Muscle of leg (tissue), 11 donors: ENCODE measurements around the gene PPAN. TPM values are rescaled to one million over a fixed set of nuclear protein-coding genes. Genes with fewer than 3 reads are reported as not detected.

ENCODE experiments used
- DNase-seq: peaks from one replicate; pipeline ENCODE4 v3.0.0; 2013
- H3K27ac ChIP-seq: one replicate; pipeline ENCODE4 v1.5.1; 2013; ENCODE audit warnings: mild to moderate bottlenecking, low read length, control low read depth
- H3K27me3 ChIP-seq: one replicate; pipeline ENCODE4 v1.6.1; 2013; ENCODE audit warnings: low read length; ENCODE audit not compliant: control insufficient read depth, insufficient read depth
- H3K36me3 ChIP-seq: one replicate; pipeline ENCODE4 v1.6.1; 2013; ENCODE audit warnings: low read length; ENCODE audit not compliant: control insufficient read depth, insufficient read depth
- H3K4me1 ChIP-seq: one replicate; pipeline ENCODE4 v1.6.1; 2013; ENCODE audit warnings: low read length; ENCODE audit not compliant: control insufficient read depth, insufficient read depth
- H3K4me3 ChIP-seq: one replicate; pipeline ENCODE4 v1.5.1; 2013; ENCODE audit warnings: low read length, control low read depth
- H3K9me3 ChIP-seq: replicated peaks from 2 replicates; pipeline ENCODE4 v1.6.1; 2013; ENCODE audit warnings: low read depth, low read length; ENCODE audit not compliant: control insufficient read depth
- WGBS: methylation state at CpG from one replicate; pipeline ENCODE4 v1.1.5; 2013; ENCODE audit warnings: missing lambda C conversion rate; ENCODE audit not compliant: insufficient coverage; 5-methylcytosine and 5-hydroxymethylcytosine counted together
- polyA plus RNA-seq, 8 donors: library from polyadenylated mRNA; unstranded; fragments of 120-200 nt; gene quantifications; one replicate each; pipeline versions ENCODE4 v1.2.1 to v1.2.3, GENCODE V29; 2013; ENCODE audit warnings: inconsistent platforms in 1 of 8, low replicate concordance in 1 of 8; ENCODE audit not compliant: insufficient read length in 8 of 8, insufficient read depth in 1 of 8
- total RNA-seq: library from RNA; stranded (reverse); fragments of 120-200 nt; gene quantifications from one replicate; pipeline ENCODE4 v1.2.4, GENCODE V29; 2013

The PPAN gene
- total and polyA plus RNA-seq, 9 donors, result 17.6 to 32.7 (median 29.1) TPM

DNA sequence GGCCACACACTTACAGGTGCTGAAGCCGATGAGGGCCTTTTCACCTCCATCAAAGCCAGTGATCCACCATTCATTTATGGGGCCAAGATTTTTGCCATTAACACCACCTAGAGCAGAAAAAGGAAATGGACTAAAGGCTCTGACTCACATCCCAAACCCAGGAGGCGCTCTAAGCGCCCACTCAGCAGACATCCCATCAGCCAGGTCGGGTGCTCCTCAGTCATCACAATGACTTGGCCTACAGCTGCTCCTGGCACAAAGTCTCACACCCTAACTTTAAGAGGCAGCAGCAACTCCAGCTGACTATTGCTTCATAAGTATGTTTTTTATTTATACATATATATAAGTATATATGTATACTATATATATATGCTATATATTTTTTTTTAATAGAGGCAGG lies 49.7 kb downstream of the PPAN start:
- Histone ChIP-seq H3K9me3 (no peaks in the 10 kb centered on the region), H3K36me3 (peaks cover 91% of the 10 kb centered on the region), H3K4me3 (no peak overlapping the region), H3K27me3 (no peaks in the 10 kb centered on the region), H3K27ac (no peak overlapping the region), H3K4me1 (no peaks in the 10 kb centered on the region)
- no peak for DNase-seq
- WGBS, result 93% methylated on average over 3 of the region's 4 CpGs

DNA sequence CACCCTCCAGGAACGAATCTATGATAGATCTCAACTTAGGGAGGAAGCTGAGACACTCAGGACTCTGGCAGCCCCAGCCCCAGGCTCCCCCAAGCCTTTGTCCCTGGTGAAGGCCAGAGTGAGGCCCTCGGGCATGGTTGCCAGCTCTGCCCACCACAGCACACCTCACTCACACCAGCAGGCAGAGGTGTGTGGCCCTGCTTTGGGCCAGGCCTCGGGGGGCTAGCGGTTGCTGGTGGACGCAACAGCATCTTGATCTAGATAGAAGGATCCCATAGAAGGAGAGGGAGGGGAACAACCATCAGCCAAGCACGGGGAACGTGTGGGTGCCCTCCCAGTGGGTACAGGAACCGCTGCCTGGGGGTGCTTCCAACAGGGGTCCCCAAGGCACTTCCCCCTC lies 51.9 kb downstream of the PPAN start:
- Histone ChIP-seq H3K27me3 (no peaks in the 10 kb centered on the region), H3K4me3 (no peak overlapping the region), H3K27ac (no peak overlapping the region), H3K4me1 (no peaks in the 10 kb centered on the region), H3K9me3 (no peaks in the 10 kb centered on the region), H3K36me3 (peaks cover 91% of the 10 kb centered on the region)
- 93% methylated on average over 4 of the region's 8 CpGs for WGBS
- DNase-seq, result no peak

DNA sequence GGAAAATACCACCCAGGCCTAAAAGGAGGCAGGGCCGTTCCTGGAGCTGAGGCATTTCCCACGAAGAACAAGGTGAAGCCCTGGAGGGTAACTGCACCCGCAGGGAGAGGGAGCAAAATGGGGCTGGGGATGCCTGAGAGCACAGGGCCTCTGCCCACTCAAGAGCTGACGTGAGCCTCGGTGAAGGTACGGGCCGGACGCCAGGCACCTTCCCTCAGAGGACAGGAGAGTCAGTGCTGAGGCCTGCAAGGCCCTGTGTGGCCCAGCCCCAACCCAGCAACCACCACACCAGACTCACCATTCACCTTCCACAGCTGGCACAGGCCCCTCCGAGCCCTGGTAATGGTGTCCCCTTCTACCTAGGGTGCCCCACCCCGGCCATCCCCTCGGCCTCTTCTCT lies 52.3 kb downstream of the PPAN start:
- Histone ChIP-seq H3K4me3 (no peak overlapping the region), H3K27ac (no peak overlapping the region), H3K36me3 (peaks cover 95% of the 10 kb centered on the region), H3K9me3 (no peaks in the 10 kb centered on the region), H3K4me1 (no peaks in the 10 kb centered on the region), H3K27me3 (no peaks in the 10 kb centered on the region)
- DNase-seq, result no peak
- 93% methylated on average over 6 of the region's 11 CpGs for WGBS

DNA sequence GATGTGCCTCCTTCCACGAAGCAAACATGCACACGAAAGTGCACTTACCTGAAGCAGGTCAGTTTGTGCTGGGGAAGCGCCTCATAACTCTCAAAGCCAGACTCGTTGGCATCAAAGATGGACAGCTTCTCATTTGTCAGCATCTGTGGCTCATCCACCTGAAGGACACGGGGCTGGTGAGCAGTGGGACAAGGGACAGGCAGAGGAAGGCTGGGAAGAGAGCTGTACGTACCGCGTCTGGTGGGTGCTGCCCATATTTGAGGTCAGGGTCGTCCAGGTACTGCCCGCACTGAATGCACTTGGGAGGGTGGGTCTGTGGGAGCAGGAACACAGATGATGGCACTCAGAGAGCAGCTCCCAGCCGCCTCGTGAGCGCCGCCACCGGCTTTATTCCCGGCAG lies 53.4 kb downstream of the PPAN start:
- no peaks in the 10 kb centered on the region for H3K27me3 ChIP-seq
- H3K4me3 ChIP-seq, result no peak overlapping the region

More for the DNA sequence above, 53.4 kb downstream of the PPAN start:
- no peak for DNase-seq
- 94% methylated on average over 12 of the region's 16 CpGs for WGBS
- Histone ChIP-seq H3K4me1 (no peaks in the 10 kb centered on the region), H3K9me3 (no peaks in the 10 kb centered on the region), H3K36me3 (peaks cover 93% of the 10 kb centered on the region), H3K27ac (no peak overlapping the region)

Other genes starting within 250 kb of the PPAN start
- gene OLFM2, start 169.8 kb upstream of the PPAN start, total RNA-seq, result 13.1 TPM
- gene OLFM2, start 169.8 kb upstream of the PPAN start, polyA plus RNA-seq, result 10 to 100 TPM; 17.3 to 52.0 (median 33.4) TPM
- gene COL5A3, start 95.9 kb upstream of the PPAN start, total RNA-seq, result 42.0 TPM
- gene COL5A3, start 95.9 kb upstream of the PPAN start, polyA plus RNA-seq, result 100 to 1,000 TPM in 1 of 8 donors, 10 to 100 TPM in 7; 71.5 to 122 (median 89.8) TPM
- gene RDH8, start 92.9 kb upstream of the PPAN start, total RNA-seq, result not detected
- gene RDH8, start 92.9 kb upstream of the PPAN start, polyA plus RNA-seq, result not detected
- gene SHFL, start 20.0 kb upstream of the PPAN start, total RNA-seq, result 9.2 TPM
- 10 to 100 TPM in 5 of 8 donors, 1 to 10 TPM in 3; 8.7 to 13.9 (median 11.2) TPM for gene SHFL, start 20.0 kb upstream of the PPAN start, polyA plus RNA-seq
- 19.6 TPM for gene ANGPTL6, start 3.7 kb upstream of the PPAN start, total RNA-seq
- 10 to 100 TPM in 3 of 8 donors, 1 to 10 TPM in 5; 2.4 to 23.7 (median 6.9) TPM for gene ANGPTL6, start 3.7 kb upstream of the PPAN start, polyA plus RNA-seq
- gene P2RY11, start 5.3 kb downstream of the PPAN start, total RNA-seq, result 2.7 TPM
- gene P2RY11, start 5.3 kb downstream of the PPAN start, polyA plus RNA-seq, result 10 to 100 TPM in 4 of 8 donors, 1 to 10 TPM in 4; 7.0 to 14.2 (median 10.8) TPM
- gene EIF3G, start 13.5 kb downstream of the PPAN start, total RNA-seq, result 299 TPM
- gene EIF3G, start 13.5 kb downstream of the PPAN start, polyA plus RNA-seq, result 100 to 1,000 TPM; 235 to 276 (median 256) TPM
- gene DNMT1, start 88.6 kb downstream of the PPAN start, total RNA-seq, result 28.3 TPM
- 10 to 100 TPM; 58.4 to 83.7 (median 71.9) TPM for gene DNMT1, start 88.6 kb downstream of the PPAN start, polyA plus RNA-seq
- gene S1PR2, start 125.0 kb downstream of the PPAN start, total RNA-seq, result 11.2 TPM
- 10 to 100 TPM in 7 of 8 donors, 1 to 10 TPM in 1; 9.3 to 18.8 (median 12.8) TPM for gene S1PR2, start 125.0 kb downstream of the PPAN start, polyA plus RNA-seq
- gene MRPL4, start 145.9 kb downstream of the PPAN start, total RNA-seq, result 23.5 TPM
- gene MRPL4, start 145.9 kb downstream of the PPAN start, polyA plus RNA-seq, result 10 to 100 TPM; 29.4 to 37.8 (median 34.5) TPM
- 4.7 TPM for gene ICAM1, start 164.8 kb downstream of the PPAN start, total RNA-seq
- gene ICAM1, start 164.8 kb downstream of the PPAN start, polyA plus RNA-seq, result 10 to 100 TPM in 1 of 8 donors, 1 to 10 TPM in 7; 7.1 to 10.1 (median 8.3) TPM
- 0.35 TPM for gene ICAM4, start 180.6 kb downstream of the PPAN start, total RNA-seq
- gene ICAM4, start 180.6 kb downstream of the PPAN start, polyA plus RNA-seq, result 1 to 10 TPM in 1 of 8 donors, under 1 TPM in 7; 0.36 to 1.2 (median 0.49) TPM
- not detected for gene ICAM5, start 183.6 kb downstream of the PPAN start, total RNA-seq
- under 1 TPM in 6 of 8 donors, not detected in 2; 0.04 to 0.61 (median 0.13) TPM for gene ICAM5, start 183.6 kb downstream of the PPAN start, polyA plus RNA-seq
- gene ZGLP1, start 203.5 kb downstream of the PPAN start, total RNA-seq, result 4.4 TPM
- 1 to 10 TPM; 1.9 to 5.6 (median 3.3) TPM for gene ZGLP1, start 203.5 kb downstream of the PPAN start, polyA plus RNA-seq
- gene FDX2, start 209.7 kb downstream of the PPAN start, total RNA-seq, result 21.6 TPM
- 10 to 100 TPM; 16.9 to 20.0 (median 18.8) TPM for gene FDX2, start 209.7 kb downstream of the PPAN start, polyA plus RNA-seq
- 4.4 TPM for gene RAVER1, start 227.2 kb downstream of the PPAN start, total RNA-seq
- 10 to 100 TPM; 11.3 to 21.7 (median 17.6) TPM for gene RAVER1, start 227.2 kb downstream of the PPAN start, polyA plus RNA-seq
- gene ICAM3, start 233.3 kb downstream of the PPAN start, total RNA-seq, result 5.7 TPM
- 1 to 10 TPM; 5.4 to 7.5 (median 5.9) TPM for gene ICAM3, start 233.3 kb downstream of the PPAN start, polyA plus RNA-seq